Thoracic aorta (tissue), 2 donors: Measurements from ENCODE around the gene DHRS12. TPM values are rescaled to one million over a fixed set of nuclear protein-coding genes. Genes with fewer than 3 reads are reported as not detected.

Experiments
- ATAC-seq: fragments of 150-250 bp; one replicate; pipeline ENCODE4 v1.8.0; 2017; ENCODE audit warnings: low read depth; ENCODE audit not compliant: insufficient number of reproducible peaks, low FRiP score
- DNase-seq: peaks from one replicate; pipeline ENCODE4 v3.0.0-alpha.2; 2020; ENCODE audit warnings: low spot score
- H3K27ac ChIP-seq, 2 donors: fragments of 200-600 bp; sonication (generic); 1 replicate in 1 of 2; 2 replicates in 1 of 2; pipeline ENCODE4 v1.5.1; 2016; ENCODE audit warnings: mild to moderate bottlenecking in 2 of 2, moderate library complexity in 2 of 2
- H3K27me3 ChIP-seq: fragments of 200-600 bp; sonication (generic); replicated peaks from 2 replicates; pipeline ENCODE4 v1.6.0; 2016; ENCODE audit warnings: mild to moderate bottlenecking; ENCODE audit not compliant: insufficient read depth
- H3K36me3 ChIP-seq: fragments of 200-600 bp; sonication (generic); one replicate; pipeline ENCODE4 v1.5.1; 2016
- H3K4me1 ChIP-seq, 2 donors: fragments of 200-600 bp; sonication (generic); 1 replicate in 1 of 2; 2 replicates in 1 of 2; pipeline versions ENCODE4 v1.5.1 to v1.6.0; 2016; ENCODE audit warnings: low read depth in 2 of 2, mild to moderate bottlenecking in 1 of 2; ENCODE audit not compliant: control insufficient read depth in 1 of 2
- H3K4me3 ChIP-seq: fragments of 200-600 bp; sonication (generic); 2 replicates; pipeline ENCODE4 v1.5.1; 2016; ENCODE audit warnings: mild to moderate bottlenecking
- H3K9me3 ChIP-seq: fragments of 200-600 bp; sonication (generic); 2 replicates; pipeline ENCODE4 v1.5.1; 2016
- CTCF ChIP-seq: fragments of 200-600 bp; sonication (generic); IDR thresholded peaks from one replicate; pipeline ENCODE4 v1.5.1; 2019; ENCODE audit warnings: antibody characterized with exemption
- total RNA-seq, 2 donors: library from RNA; depleted of rRNA; stranded (reverse); fragments of >200 nt; gene quantifications; one replicate each; pipeline versions ENCODE4 v1.1.0 to v1.2.3, GENCODE V29; 2016

The DHRS12 gene
- total RNA-seq, 2 donors from 2014 or later = 4.9 to 13.3 TPM

DNA sequence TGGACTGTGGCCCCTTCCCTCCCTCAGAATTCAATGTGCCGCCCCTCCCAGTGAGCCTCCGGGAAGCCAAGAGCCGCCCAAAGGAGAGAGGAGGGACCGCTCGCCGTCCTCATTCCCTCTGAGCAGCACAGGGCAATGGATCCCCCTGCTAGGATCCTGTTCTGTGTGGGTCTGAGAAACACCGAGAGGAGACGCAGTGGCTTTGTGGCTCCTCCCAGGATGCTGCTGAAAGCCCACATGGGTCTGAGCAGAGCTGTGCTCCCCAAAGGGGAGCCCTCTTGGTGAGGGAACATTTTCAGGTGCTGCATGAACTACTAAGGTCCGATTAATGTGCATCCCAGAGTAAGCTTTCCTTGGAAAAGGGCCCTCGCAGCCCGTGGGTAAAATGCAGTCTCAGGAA, 30.4 kb downstream of the DHRS12 start:
- no peaks in the 10 kb centered on the region for H3K36me3 ChIP-seq
- H3K9me3 ChIP-seq = no peaks in the 10 kb centered on the region
- no peak for ATAC-seq

DNA sequence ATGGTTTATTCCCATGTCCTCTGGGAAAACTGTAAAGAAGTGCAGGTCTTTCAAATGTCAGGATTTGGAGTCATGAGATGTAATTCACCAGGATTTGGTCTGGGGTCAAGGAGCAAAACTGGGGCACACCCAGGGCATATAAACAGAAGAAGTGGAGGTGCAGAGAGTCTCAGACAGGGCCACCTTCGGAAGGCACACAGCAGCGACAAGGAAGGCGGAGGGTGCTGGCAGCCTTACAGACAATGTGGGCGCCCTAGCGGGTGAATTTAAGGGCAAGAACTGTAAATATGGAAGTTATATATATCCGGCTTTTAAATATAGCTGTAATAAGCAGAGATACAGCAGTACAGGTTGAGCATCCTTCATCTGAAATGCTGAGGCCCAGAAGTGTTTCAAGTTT, 31.2 kb downstream of the DHRS12 start:
- H3K4me3 ChIP-seq = no peak overlapping the region
- ATAC-seq (no peak), DNase-seq (no peak)
- peaks cover 8 to 26% of the 10 kb centered on the region in 2 donors for H3K4me1 ChIP-seq
- no peak for TF ChIP-seq CTCF
- no peaks in the 10 kb centered on the region for H3K9me3 ChIP-seq
- no peak overlapping the region for H3K27ac ChIP-seq
- no peaks in the 10 kb centered on the region for H3K36me3 ChIP-seq
- no peaks in the 10 kb centered on the region for H3K27me3 ChIP-seq

More for the DNA sequence above, 30.4 kb downstream of the DHRS12 start:
- DNase-seq = no peak
- Histone ChIP-seq H3K4me3 (no peak overlapping the region), H3K27me3 (no peaks in the 10 kb centered on the region), H3K27ac (no peak overlapping the region), H3K4me1 (peaks cover 8 to 26% of the 10 kb centered on the region in 2 donors)
- TF ChIP-seq CTCF = no peak

DNA sequence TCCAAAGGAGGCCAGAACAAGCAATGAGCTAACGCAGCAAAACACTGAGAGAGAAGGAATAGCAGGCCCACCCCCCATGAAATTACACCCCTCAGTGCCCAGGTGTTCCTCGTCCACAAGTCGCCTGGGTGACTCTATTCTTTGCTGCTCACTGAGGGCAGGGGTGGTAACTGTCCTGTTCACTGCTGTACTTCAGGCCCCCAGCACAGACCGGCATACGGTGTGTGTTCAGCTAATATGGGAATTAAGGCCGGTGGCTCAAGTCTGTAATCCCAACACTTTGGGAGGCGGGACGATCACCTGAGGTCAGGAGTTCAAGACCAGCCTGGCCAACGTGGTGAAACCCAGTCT, 31.9 kb downstream of the DHRS12 start:
- Histone ChIP-seq H3K27ac (no peak overlapping the region), H3K36me3 (no peaks in the 10 kb centered on the region), H3K27me3 (no peaks in the 10 kb centered on the region), H3K4me3 (no peak overlapping the region), H3K4me1 (peaks cover 8 to 26% of the 10 kb centered on the region in 2 donors), H3K9me3 (no peaks in the 10 kb centered on the region)
- ATAC-seq (no peak), DNase-seq (no peak)
- no peak for TF ChIP-seq CTCF

DNA sequence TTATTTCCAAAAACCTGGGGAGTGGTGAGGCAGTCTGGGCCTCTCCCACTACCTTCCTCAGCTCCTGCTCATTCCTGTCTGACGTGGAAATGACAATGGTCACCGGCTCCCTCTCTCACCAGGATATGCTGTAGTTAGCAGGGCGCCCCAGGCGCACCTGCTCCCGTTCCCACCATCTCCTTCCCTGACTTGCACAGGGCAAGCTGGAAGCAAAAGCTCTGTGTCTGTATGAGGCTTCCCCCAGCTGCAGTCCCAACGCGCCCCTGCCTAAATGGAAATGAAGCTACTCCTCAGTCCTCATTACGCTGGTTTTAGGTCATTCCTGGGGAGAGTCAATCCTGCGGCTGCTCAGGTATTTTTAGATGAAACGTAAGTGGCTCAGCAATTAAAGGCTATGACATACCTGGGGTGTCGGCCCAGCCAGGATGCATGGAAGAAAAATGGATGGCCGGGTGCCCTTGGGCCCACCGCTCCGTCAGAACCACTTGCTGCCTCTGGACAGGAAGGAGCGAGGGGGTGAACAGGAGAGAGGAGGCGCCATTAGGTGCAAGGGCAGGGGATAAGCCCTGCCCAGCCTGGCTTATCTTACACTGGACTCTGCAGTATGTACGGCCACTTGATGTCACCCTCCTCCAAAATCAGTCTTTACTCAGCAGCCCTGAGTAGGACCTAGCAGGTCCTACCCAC, 32.4 kb downstream of the DHRS12 start:
- H3K4me1 ChIP-seq = peaks cover 8 to 26% of the 10 kb centered on the region in 2 donors
- ATAC-seq (no peak), DNase-seq (no peak)
- H3K27ac ChIP-seq = peak overlapping the region in 1 of 2 donors; percentile 84
- TF ChIP-seq CTCF = no peak
- no peaks in the 10 kb centered on the region for H3K27me3 ChIP-seq
- H3K9me3 ChIP-seq = no peaks in the 10 kb centered on the region
- H3K4me3 ChIP-seq = no peak overlapping the region
- H3K36me3 ChIP-seq = no peaks in the 10 kb centered on the region

- no peak overlapping the region for H3K4me3 ChIP-seq
- ATAC-seq = no peak
- H3K27ac ChIP-seq = peak overlapping the region; percentile 80 to 84
- no peaks in the 10 kb centered on the region for H3K9me3 ChIP-seq
- TF ChIP-seq CTCF = no peak
- H3K36me3 ChIP-seq = no peaks in the 10 kb centered on the region
- no peak for DNase-seq
- H3K27me3 ChIP-seq = no peaks in the 10 kb centered on the region
- peaks cover 8 to 26% of the 10 kb centered on the region in 2 donors for H3K4me1 ChIP-seq
Measured at GRCh38 chr13:51770681-51771417, 33.1 kb downstream of the DHRS12 start.
